Stimulated activated naive CD8-positive, alpha-beta T cell treated with anti-CD3 and anti-CD28 coated beads, Interleukin-15, Interleukin-2, amounts not matched to agents 100 ng/mL and 50 ng/mL, for 24 hours (primary cell): ENCODE measurements around the gene HMCN2.

Experiments
- H3K27ac Mint-ChIP-seq: one replicate; pipeline ENCODE4 v1.8.0; 2021; ENCODE audit warnings: mild to moderate bottlenecking, mixed read lengths
- H3K27me3 Mint-ChIP-seq: one replicate; pipeline ENCODE4 v1.8.0; 2021; ENCODE audit warnings: mixed read lengths
- H3K36me3 Mint-ChIP-seq: one replicate; pipeline ENCODE4 v1.8.0; 2021; ENCODE audit warnings: low read depth, mixed read lengths
- H3K4me1 Mint-ChIP-seq: one replicate; pipeline ENCODE4 v1.8.0; 2021; ENCODE audit warnings: low read depth, mixed read lengths
- H3K4me3 Mint-ChIP-seq: one replicate; pipeline ENCODE4 v1.8.0; 2021; ENCODE audit warnings: mild to moderate bottlenecking, mixed read lengths
- H3K9me3 Mint-ChIP-seq: one replicate; pipeline ENCODE4 v1.8.0; 2021; ENCODE audit warnings: mixed read lengths

Gene HMCN2

DNA sequence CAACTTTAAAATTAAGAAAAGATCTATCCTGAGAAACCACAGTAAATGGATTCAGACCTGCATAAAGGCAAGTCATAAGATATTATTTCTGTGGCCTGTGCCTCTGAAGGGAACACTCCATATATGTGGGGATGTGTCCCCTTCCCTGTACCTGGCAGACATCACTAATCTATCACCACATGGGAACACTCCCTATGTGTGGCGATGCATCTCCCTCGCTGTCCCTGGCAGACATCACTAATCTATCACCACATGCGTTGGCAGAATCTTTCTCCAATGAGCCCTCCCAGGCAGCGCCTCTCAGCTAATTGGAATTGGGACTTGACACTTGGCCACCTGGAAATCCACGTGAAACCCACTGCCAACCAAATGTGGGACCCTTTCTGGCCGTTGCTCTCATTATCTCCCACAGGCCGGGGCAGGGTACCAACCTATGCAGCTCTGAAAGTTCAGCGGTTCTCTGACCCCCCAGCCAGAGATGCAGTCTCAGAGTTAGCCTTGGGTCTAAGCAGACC, 154.0 kb downstream of the HMCN2 start:
- Mint-ChIP-seq H3K9me3 (no peaks in the 10 kb centered on the region), H3K27me3 (peaks cover 3% of the 10 kb centered on the region), H3K4me1 (no peaks in the 10 kb centered on the region), H3K27ac (no peak overlapping the region), H3K4me3 (no peak overlapping the region), H3K36me3 (no peaks in the 10 kb centered on the region)

DNA sequence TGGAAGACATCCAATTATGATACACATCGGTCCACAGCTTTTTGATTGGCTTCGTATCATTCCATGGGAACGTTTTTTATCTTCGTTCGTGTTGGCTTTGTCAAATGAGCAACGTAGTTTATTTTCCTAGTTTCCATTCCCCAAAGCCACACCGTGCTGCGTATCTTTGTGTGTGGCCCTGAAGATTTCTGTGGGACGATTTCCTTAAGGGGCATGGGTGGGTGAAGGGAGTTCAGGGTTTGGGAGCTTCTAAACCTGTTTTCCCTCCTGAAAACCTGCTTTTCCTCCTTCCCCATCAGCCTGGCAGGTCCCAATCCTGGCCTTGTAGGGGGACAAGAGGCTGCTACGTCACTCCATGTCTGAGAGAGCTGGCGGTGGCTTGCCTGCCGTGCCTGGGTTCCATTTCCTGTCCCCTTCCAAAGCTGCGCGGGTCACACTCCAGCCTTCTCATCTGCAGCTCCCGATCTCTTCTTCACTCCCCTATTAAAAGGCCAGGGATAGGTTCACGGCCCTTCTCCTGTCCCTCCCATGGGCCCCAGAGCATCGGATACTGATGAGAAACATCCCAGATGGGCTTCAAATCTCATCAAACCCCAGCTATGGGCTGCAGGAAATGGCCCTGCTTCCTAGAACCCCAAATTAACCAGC, 155.7 kb downstream of the HMCN2 start:
- Mint-ChIP-seq H3K27ac (no peak overlapping the region), H3K4me3 (no peak overlapping the region), H3K36me3 (no peaks in the 10 kb centered on the region), H3K4me1 (no peaks in the 10 kb centered on the region), H3K27me3 (peaks cover 3% of the 10 kb centered on the region), H3K9me3 (no peaks in the 10 kb centered on the region)

DNA sequence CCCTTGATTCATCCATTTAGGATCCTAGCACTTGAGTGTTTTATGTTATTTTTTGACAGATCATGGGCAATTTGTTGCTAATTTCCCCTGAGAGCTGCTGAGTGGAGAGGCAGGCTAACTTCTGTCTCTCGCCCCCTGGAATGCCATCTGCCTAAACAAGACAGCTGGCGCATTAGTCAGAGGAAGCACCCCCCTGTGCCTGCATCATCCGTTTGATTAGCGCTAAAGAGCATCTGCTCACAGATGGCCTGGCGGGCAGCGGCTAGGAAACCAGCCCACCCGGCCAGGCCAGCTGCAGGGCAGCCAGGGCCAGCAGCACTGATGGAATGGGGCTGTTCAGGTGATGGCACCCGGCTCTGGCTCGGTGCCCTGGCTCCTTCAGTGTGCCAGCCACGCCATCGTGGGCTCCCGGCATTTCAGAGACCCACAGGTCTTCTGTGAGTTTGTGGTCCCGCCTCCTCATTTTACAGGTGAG, 156.3 kb downstream of the HMCN2 start:
- no peak overlapping the region for H3K27ac Mint-ChIP-seq
- H3K9me3 Mint-ChIP-seq: no peaks in the 10 kb centered on the region
- no peak overlapping the region for H3K4me3 Mint-ChIP-seq
- H3K36me3 Mint-ChIP-seq: no peaks in the 10 kb centered on the region
- H3K4me1 Mint-ChIP-seq: no peaks in the 10 kb centered on the region
- peaks cover 6% of the 10 kb centered on the region for H3K27me3 Mint-ChIP-seq

GRCh38 chr9:130422546-130422945, 157.0 kb downstream of the HMCN2 start:
- Mint-ChIP-seq H3K4me1 (no peaks in the 10 kb centered on the region), H3K9me3 (no peaks in the 10 kb centered on the region), H3K36me3 (no peaks in the 10 kb centered on the region), H3K27ac (no peak overlapping the region), H3K27me3 (peaks cover 8% of the 10 kb centered on the region), H3K4me3 (no peak overlapping the region)

DNA sequence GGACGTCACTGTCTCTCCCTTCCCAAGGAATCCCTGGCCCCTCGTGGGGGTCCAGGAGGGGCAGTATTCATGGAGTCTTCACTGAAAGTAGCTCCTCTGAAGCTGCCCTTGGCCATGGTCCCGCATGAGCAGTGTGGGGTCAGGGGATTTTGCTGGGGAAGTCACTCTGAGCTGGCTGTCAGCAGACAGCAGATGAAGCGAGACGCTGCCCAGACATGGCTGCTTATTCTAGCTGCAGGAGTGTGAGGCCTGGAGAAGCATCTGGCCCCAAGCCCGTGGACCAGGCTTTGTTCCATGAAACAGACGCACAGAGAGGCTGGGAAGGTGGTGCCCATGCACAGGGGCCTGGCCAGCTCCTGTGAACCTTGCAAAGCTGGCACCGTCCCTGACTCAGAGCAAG, 157.7 kb downstream of the HMCN2 start:
- Mint-ChIP-seq H3K36me3 (no peaks in the 10 kb centered on the region), H3K27me3 (peaks cover 8% of the 10 kb centered on the region), H3K4me1 (no peaks in the 10 kb centered on the region), H3K9me3 (no peaks in the 10 kb centered on the region), H3K27ac (no peak overlapping the region), H3K4me3 (no peak overlapping the region)

DNA sequence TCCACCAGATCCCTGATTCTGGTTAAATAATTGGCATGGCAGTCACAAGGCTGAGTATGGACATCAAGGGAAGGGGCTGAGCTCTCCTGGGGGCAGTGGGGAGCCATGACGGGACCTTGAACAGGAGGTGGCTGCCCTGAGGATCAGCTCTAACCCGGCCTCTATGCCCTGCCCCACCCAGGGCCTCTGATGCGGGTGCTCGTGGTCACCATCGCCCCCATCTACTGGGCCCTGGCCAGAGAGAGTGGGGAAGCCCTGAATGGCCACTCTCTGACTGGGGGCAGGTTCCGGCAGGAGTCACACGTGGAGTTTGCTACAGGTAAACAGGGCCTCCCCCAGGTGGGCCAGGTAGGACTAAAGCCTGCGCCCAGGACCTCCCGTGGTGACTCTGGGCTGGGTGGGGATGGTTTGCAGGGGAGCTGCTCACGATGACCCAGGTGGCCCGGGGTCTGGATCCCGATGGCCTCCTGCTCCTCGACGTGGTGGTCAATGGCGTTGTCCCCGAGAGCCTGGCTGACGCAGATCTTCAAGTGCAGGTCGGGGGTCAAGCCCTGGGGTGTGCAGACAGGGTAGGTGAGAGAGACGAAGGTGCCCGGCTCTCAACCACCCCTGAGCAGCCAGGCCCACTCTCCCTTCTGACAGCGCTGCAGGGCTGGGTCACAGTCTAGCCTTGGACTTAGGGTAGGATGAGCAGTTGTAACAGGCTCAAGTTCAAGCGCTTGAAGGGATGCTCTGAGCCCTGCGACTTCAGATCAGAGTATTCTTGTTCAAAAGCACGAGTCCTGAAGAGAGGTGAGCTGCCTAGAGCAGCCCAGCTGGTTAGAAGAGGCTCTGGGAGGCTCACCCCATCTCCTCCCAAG, 159.3 kb downstream of the HMCN2 start:
- Mint-ChIP-seq H3K27me3 (peaks cover 4% of the 10 kb centered on the region), H3K36me3 (no peaks in the 10 kb centered on the region), H3K9me3 (no peaks in the 10 kb centered on the region), H3K27ac (no peak overlapping the region), H3K4me1 (no peaks in the 10 kb centered on the region), H3K4me3 (no peak overlapping the region)

DNA sequence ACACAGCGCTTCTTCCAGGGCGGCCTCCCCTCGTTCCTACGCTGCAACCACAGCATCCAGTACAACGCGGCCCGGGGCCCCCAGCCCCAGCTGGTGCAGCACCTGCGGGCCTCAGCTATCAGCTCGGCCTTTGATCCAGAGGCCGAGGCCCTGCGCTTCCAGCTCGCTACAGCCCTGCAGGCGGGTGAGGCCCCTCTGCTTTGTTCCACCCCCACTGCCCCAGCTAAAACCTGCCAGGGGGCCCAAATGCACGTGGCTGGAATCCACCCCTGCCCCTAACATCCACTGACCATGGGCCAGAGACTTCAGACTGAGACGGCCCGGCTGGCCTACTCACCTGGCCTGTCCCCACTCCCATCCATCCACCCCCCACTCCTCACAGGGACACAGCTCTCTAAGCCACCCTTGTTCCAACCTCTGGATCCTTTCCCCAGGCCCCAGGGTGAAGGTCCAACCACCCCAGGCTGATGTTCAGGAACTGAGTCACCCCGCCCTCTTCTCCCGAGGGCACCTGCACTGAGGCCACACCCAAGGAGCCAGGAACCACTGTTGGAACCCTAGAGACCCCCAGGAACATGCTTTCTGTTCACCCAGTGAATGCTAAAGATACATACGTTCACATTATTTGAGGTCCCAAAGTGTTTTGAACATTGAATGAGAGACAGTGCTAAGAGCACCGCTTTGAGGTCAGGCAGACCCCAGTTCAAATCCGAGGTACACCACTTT, 160.3 kb downstream of the HMCN2 start:
- no peak overlapping the region for H3K4me3 Mint-ChIP-seq
- peaks cover 4% of the 10 kb centered on the region for H3K27me3 Mint-ChIP-seq
- no peak overlapping the region for H3K27ac Mint-ChIP-seq
- H3K9me3 Mint-ChIP-seq: no peaks in the 10 kb centered on the region
- H3K36me3 Mint-ChIP-seq: no peaks in the 10 kb centered on the region
- no peaks in the 10 kb centered on the region for H3K4me1 Mint-ChIP-seq

GRCh38 chr9:130426467-130426773, 160.9 kb downstream of the HMCN2 start:
- H3K9me3 Mint-ChIP-seq: no peaks in the 10 kb centered on the region
- H3K4me3 Mint-ChIP-seq: no peak overlapping the region
- H3K27me3 Mint-ChIP-seq: peaks cover 4% of the 10 kb centered on the region
- no peak overlapping the region for H3K27ac Mint-ChIP-seq
- H3K4me1 Mint-ChIP-seq: no peaks in the 10 kb centered on the region
- H3K36me3 Mint-ChIP-seq: no peaks in the 10 kb centered on the region

DNA sequence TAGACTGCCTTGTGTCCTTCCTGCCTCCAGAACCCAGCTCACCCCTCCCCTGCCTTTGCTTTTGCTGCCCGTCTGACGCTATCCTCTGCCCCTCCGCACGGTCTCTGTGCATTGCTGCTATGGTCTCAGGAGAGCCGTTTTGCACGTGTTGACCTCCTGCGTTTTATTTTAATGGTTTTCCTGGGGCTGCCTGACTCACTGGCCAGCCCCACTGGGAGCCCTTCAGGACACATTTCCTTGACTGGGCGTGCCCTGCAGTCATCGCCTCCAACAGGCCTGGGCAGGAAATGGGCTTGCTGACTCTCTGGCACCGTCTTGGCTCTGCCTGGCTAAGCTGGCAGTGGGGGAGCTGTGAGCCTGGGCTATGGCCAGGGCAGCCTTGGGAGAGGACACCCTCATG, 161.3 kb downstream of the HMCN2 start:
- no peaks in the 10 kb centered on the region for H3K4me1 Mint-ChIP-seq
- H3K36me3 Mint-ChIP-seq: no peaks in the 10 kb centered on the region
- H3K27ac Mint-ChIP-seq: no peak overlapping the region
- H3K27me3 Mint-ChIP-seq: peaks cover 4% of the 10 kb centered on the region
- H3K4me3 Mint-ChIP-seq: no peak overlapping the region
- H3K9me3 Mint-ChIP-seq: no peaks in the 10 kb centered on the region

- H3K9me3 Mint-ChIP-seq: no peaks in the 10 kb centered on the region
- no peak overlapping the region for H3K4me3 Mint-ChIP-seq
- H3K27ac Mint-ChIP-seq: no peak overlapping the region
- no peaks in the 10 kb centered on the region for H3K4me1 Mint-ChIP-seq
- no peaks in the 10 kb centered on the region for H3K36me3 Mint-ChIP-seq
- H3K27me3 Mint-ChIP-seq: peaks cover 6% of the 10 kb centered on the region
Observed at GRCh38 chr9:130427326-130427725, 161.8 kb downstream of the HMCN2 start.

DNA sequence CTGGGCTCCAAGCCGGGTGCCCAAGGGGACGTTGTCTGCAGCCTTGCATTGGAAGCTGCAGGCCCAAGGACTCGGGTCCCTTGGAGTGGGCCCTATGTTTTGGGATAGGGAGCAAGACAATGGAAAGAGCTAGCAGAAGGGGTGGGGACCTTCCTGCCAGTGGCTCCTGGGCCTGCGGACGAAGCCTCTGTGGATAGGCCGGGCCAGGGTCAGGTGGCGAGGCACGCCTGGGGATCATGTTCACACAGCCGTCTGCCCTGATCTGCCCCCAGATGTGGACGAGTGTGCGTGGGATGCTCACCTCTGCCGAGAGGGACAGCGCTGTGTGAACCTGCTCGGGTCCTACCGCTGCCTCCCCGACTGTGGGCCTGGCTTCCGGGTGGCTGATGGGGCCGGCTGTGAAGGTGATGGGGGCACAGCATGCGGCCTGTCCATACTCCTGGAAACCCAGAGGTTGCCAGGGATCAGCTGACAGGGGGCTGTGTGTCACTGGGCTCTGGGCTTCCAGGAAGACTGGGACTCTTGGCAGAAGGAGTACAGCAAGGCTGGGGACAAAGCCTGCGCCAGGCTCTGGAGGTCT, 162.6 kb downstream of the HMCN2 start:
- Mint-ChIP-seq H3K36me3 (no peaks in the 10 kb centered on the region), H3K9me3 (no peaks in the 10 kb centered on the region), H3K4me1 (peaks cover 4% of the 10 kb centered on the region), H3K27ac (no peak overlapping the region), H3K27me3 (peaks cover 13% of the 10 kb centered on the region), H3K4me3 (no peak overlapping the region)

DNA sequence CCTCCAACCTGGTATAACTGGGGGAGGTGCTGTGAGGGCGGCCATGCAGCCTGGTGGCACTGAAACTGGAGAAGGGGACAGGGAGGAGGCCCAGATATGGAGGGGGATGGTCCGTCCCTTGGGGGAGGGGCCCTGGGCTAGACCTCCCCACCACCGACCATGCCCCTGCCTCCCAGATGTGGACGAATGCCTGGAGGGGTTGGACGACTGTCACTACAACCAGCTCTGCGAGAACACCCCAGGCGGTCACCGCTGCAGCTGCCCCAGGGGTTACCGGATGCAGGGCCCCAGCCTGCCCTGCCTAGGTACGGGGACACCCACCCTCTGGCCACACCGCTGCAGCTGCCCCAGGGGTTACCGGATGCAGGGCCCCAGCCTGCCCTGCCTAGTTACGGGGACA, 163.8 kb downstream of the HMCN2 start:
- no peak overlapping the region for H3K4me3 Mint-ChIP-seq
- peaks cover 16% of the 10 kb centered on the region for H3K27me3 Mint-ChIP-seq
- peaks cover 4% of the 10 kb centered on the region for H3K4me1 Mint-ChIP-seq
- H3K27ac Mint-ChIP-seq: no peak overlapping the region
- H3K36me3 Mint-ChIP-seq: no peaks in the 10 kb centered on the region
- no peaks in the 10 kb centered on the region for H3K9me3 Mint-ChIP-seq

DNA sequence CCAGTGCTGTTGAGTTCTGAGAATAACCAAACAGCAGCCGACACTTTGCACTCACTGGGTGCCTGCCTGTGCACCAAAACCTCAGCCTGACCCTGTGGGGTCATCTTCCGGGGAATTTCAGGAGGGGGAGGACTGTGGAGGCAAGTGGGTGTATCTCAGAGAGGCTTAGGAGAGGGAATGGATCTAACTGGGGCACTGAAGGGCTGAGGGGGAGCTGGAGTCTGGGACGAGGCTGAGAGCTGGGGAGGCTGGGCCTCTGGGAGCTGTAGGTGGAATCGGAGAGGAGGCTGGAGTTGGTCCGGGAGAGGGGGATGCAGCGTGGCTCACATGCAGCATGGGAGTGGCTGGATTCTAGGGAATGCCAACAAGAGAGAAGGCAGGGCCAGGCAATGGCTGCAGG, 164.3 kb downstream of the HMCN2 start:
- H3K27ac Mint-ChIP-seq: no peak overlapping the region
- H3K9me3 Mint-ChIP-seq: no peaks in the 10 kb centered on the region
- peaks cover 20% of the 10 kb centered on the region for H3K27me3 Mint-ChIP-seq

DNA sequence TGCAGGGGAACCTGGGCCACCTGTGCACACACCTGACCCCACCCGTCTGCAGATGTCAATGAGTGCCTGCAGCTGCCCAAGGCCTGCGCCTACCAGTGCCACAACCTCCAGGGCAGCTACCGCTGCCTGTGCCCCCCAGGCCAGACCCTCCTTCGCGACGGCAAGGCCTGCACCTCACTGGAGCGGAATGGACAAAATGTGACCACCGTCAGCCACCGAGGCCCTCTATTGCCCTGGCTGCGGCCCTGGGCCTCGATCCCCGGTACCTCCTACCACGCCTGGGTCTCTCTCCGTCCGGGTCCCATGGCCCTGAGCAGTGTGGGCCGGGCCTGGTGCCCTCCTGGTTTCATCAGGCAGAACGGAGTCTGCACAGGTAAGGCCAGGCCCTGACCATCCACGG, 164.7 kb downstream of the HMCN2 start:
- Mint-ChIP-seq H3K4me3 (no peak overlapping the region), H3K27me3 (peaks cover 22% of the 10 kb centered on the region), H3K9me3 (no peaks in the 10 kb centered on the region), H3K27ac (no peak overlapping the region), H3K36me3 (no peaks in the 10 kb centered on the region), H3K4me1 (peaks cover 4% of the 10 kb centered on the region)

More for the DNA sequence above, 164.3 kb downstream of the HMCN2 start:
- Mint-ChIP-seq H3K36me3 (no peaks in the 10 kb centered on the region), H3K4me1 (peaks cover 4% of the 10 kb centered on the region), H3K4me3 (no peak overlapping the region)
